Germinal center (tissue), 1 donor: ENCODE data around the gene ADAM19.
A peak's percentile ranks its signal among the peaks of the same experiment; 100 is the strongest.
"Not testable (repeated sequence)": the region's sequence is repeated elsewhere in the genome, so short reads cannot be mapped to it uniquely, and the experiment has no call there.

Experiments
- DNase-seq: peaks from one replicate; pipeline ENCODE4 v3.0.0; 2012; ENCODE audit warnings: mixed read lengths, low spot score

ADAM19 gene

GRCh38 chr5:157459715-157460599 lies 115.6 kb downstream of the ADAM19 start, which contains the start of gene NIPAL4:
NIPAL4 (plus strand) TSS chr5:157460213; CDS start chr5:157460321, 108 bp downstream.
- peak; percentile 24 for DNase-seq

- no peak for DNase-seq
These were observed 116.7 kb downstream of the ADAM19 start for GRCh38 chr5:157458835-157459234.

- no peak for DNase-seq
These were observed 118.2 kb downstream of the ADAM19 start for GRCh38 chr5:157457391-157457790.

- DNase-seq: no peak
These were observed 119.3 kb downstream of the ADAM19 start for GRCh38 chr5:157456301-157456700.

- no peak for DNase-seq
These were observed 120.5 kb downstream of the ADAM19 start for GRCh38 chr5:157455057-157455456.

- no peak for DNase-seq
These were observed 121.3 kb downstream of the ADAM19 start for GRCh38 chr5:157454273-157454672.

GRCh38 chr5:157451806-157452205 lies 123.8 kb downstream of the ADAM19 start:
- no peak for DNase-seq

- no peak for DNase-seq
These were observed 125.6 kb downstream of the ADAM19 start for GRCh38 chr5:157450024-157450423.

- no peak for DNase-seq
These were observed 126.4 kb downstream of the ADAM19 start for GRCh38 chr5:157449011-157449723.

GRCh38 chr5:157447201-157447637 lies 128.4 kb downstream of the ADAM19 start:
- DNase-seq: no peak

- DNase-seq: no peak
These were observed 129.1 kb downstream of the ADAM19 start for GRCh38 chr5:157446412-157446935.

- DNase-seq: no peak
These were observed 129.7 kb downstream of the ADAM19 start for GRCh38 chr5:157445745-157446411.

GRCh38 chr5:157444224-157444623 lies 131.4 kb downstream of the ADAM19 start:
- no peak for DNase-seq

GRCh38 chr5:157443041-157443549 lies 132.5 kb downstream of the ADAM19 start:
- no peak for DNase-seq

GRCh38 chr5:157434096-157434495 lies 141.5 kb downstream of the ADAM19 start:
- DNase-seq: no peak

GRCh38 chr5:157431544-157432200 lies 143.9 kb downstream of the ADAM19 start:
- DNase-seq: peak; percentile 56

GRCh38 chr5:157429920-157430319 lies 145.7 kb downstream of the ADAM19 start:
- DNase-seq: not testable (repeated sequence)
